Fibroblast of mammary gland (primary cell): ENCODE measurements around the gene HIF1A.
"Not testable (repeated sequence)": the region's sequence is repeated elsewhere in the genome, so short reads cannot be mapped to it uniquely, and the experiment has no call there.

Source experiments
- DNase-seq: peaks from one replicate; pipeline ENCODE4 v3.0.0-alpha.2; 2010; ENCODE audit warnings: low read depth
- H3K4me3 ChIP-seq: 2 replicates; pipeline ENCODE4 v1.5.1; 2011; ENCODE audit warnings: low read depth, mild to moderate bottlenecking, low read length, moderate library complexity; ENCODE audit not compliant: control insufficient read depth
- TF ChIP-seq, protein P1 (sequence below): conservative IDR thresholded peaks from 2 replicates; pipeline ENCODE4 v1.5.1; 2011; ENCODE audit warnings: low read depth, low read length, inconsistent platforms; ENCODE audit not compliant: control insufficient read depth, insufficient read depth

HIF1A gene

DNA sequence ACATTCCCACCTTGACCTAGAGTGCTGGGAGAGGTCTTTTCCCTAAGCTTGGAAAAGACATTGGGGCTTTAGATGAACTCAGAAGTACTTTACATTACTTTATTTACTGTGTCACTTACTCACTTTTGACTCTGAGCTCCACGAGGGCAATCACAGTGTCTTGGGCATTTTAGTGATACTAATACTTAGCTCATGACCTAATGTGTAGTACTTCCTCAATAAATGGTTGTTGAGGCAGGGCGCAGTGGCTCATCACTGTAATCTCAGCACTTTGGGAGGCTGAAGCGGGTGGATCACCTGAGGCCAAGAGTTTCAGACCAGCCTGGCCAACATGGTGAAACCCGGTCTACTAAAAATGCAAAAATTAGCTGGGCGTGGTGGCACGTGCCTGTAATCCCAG, 47.1 kb downstream of the HIF1A start:
- no peak for DNase-seq
- H3K4me3 ChIP-seq = no peak overlapping the region
- TF ChIP-seq, protein P1, sequence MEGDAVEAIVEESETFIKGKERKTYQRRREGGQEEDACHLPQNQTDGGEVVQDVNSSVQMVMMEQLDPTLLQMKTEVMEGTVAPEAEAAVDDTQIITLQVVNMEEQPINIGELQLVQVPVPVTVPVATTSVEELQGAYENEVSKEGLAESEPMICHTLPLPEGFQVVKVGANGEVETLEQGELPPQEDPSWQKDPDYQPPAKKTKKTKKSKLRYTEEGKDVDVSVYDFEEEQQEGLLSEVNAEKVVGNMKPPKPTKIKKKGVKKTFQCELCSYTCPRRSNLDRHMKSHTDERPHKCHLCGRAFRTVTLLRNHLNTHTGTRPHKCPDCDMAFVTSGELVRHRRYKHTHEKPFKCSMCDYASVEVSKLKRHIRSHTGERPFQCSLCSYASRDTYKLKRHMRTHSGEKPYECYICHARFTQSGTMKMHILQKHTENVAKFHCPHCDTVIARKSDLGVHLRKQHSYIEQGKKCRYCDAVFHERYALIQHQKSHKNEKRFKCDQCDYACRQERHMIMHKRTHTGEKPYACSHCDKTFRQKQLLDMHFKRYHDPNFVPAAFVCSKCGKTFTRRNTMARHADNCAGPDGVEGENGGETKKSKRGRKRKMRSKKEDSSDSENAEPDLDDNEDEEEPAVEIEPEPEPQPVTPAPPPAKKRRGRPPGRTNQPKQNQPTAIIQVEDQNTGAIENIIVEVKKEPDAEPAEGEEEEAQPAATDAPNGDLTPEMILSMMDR = no peak

DNA sequence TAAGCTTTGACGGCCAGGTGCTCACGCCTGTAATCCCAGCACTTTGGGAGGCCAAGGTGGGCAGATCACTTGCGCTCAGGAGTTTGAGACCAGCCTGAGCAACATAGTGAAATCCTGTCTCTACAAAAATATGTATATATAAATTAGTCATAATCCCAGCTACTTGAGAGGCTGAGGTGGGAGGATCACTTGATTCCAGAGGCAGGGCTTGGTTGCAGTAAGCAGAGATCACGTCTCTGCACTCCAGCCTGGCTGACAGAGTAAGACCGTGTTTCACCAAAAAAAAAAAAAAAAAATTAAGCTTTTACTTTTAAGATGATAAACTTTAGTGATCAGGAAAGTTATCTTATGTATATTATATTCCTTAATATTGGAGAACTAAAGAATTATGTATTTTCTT, 48.9 kb downstream of the HIF1A start:
- DNase-seq = no peak

GRCh38 chr14:61746346-61746745, 51.0 kb downstream of the HIF1A start:
- not testable (repeated sequence) for H3K4me3 ChIP-seq, DNase-seq

More for the DNA sequence above, 48.9 kb downstream of the HIF1A start:
- TF ChIP-seq, protein P1 = no peak
- no peak overlapping the region for H3K4me3 ChIP-seq

DNA sequence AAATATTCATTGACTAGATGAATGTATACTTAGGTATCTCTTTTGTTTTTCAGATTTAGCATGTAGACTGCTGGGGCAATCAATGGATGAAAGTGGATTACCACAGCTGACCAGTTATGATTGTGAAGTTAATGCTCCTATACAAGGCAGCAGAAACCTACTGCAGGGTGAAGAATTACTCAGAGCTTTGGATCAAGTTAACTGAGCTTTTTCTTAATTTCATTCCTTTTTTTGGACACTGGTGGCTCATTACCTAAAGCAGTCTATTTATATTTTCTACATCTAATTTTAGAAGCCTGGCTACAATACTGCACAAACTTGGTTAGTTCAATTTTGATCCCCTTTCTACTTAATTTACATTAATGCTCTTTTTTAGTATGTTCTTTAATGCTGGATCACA, 51.6 kb downstream of the HIF1A start:
- no peak for DNase-seq
- TF ChIP-seq, protein P1 = no peak
- no peak overlapping the region for H3K4me3 ChIP-seq

- H3K4me3 ChIP-seq = no peak overlapping the region
- TF ChIP-seq, protein P1 = no peak
- no peak for DNase-seq
Measured at GRCh38 chr14:61747342-61747741, 52.0 kb downstream of the HIF1A start.

DNA sequence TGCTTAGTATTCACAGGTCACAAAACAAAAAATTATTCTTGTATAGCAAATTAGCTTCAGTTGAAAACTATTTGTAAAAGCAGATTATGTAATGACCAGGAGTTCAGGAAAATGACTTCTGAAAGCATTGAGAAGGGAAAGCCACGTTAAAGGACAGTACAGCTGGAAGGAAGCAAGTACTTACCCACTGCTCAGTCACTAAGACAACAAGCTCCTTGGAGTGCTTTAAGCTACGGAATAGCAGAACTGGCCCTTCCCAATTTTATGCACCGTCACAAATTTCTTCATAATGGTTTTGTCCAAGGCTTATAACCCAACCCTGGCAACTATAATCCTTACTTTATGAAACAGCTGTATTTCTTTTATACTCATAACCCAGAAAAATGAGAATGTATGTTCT, 54.0 kb downstream of the HIF1A start:
- DNase-seq = peak; percentile 47
- TF ChIP-seq, protein P1 = no peak
- H3K4me3 ChIP-seq = no peak overlapping the region

DNA sequence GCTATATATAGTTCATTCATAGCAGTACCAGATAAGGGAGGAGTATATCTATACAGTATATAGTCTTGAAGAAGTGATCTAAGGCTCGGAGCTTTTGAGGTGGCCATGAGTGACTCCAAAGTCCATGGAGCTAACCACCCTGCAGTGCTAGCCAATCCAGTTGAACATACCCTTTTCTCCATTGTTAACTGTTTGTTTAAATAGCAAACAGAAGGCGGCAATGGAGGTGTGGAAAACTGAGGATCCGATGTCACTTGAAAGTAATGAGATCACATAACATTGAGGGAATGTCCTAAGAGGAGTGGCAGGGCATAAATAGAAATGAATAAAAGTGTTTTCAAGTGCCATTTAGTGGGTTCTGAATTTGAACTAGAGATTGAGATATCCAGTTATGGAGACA, 54.6 kb downstream of the HIF1A start:
- TF ChIP-seq, protein P1 = no peak
- no peak for DNase-seq
- no peak overlapping the region for H3K4me3 ChIP-seq
